Activated gamma-delta T cell (primary cell): ENCODE measurements around the gene MRPL34.
A peak's percentile ranks its signal among the peaks of the same experiment; 100 is the strongest.
"Not testable (repeated sequence)": the region's sequence is repeated elsewhere in the genome, so short reads cannot be mapped to it uniquely, and the experiment has no call there.

ENCODE experiments used
- DNase-seq: peaks from one replicate; lab custom pipeline; 2025; lab: John Stamatoyannopoulos, UW

MRPL34 gene

DNA sequence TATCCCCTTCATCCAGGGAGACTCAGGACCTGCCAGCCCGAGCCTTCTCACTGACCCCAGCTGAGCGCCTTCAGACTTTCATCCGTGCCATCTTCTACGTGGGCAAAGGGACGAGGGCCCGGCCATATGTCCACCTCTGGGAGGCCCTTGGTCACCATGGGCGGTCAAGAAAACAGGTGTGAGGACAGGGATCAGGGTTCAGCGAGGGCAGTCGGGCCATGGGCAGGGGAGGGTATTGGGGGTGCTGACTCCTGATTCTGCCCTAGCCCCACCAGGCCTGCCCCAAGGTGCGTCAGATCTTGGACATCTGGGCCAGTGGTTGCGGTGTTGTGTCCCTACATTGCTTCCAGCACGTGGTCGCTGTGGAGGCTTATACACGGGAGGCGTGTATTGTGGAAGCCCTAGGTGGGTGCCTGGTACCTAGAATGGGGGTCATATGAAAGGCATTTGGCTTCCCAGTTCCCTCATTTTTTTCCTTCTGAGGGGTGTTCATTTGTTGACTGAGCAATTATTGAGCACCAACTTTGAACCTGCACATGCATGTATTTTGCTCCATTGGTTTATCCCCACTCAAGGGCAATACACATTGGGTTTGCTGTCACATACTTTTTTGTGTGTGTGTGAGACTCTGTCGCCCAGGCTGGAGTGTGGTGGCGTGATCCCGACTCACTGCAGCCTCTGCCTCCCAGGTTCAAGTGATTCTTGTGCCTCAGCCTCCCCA lies 20.1 kb upstream of the MRPL34 start:
- DNase-seq: no peak

DNA sequence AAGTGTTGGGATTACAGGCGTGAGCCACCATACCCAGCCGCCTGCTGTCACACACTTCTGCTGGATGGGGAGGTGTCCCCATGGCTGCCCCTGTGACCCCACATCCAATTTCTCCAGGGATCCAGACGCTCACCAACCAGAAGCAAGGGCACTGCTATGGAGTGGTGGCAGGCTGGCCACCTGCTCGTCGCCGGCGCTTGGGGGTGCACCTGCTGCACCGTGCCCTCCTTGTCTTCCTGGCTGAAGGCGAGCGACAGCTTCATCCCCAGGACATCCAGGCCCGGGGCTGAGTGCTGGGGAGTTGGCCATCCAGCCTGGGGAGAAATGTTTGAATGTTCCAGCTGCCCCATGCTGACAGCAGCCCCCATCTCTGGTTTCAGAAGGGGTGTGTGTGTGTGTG lies 19.4 kb upstream of the MRPL34 start:
- DNase-seq: no peak

DNA sequence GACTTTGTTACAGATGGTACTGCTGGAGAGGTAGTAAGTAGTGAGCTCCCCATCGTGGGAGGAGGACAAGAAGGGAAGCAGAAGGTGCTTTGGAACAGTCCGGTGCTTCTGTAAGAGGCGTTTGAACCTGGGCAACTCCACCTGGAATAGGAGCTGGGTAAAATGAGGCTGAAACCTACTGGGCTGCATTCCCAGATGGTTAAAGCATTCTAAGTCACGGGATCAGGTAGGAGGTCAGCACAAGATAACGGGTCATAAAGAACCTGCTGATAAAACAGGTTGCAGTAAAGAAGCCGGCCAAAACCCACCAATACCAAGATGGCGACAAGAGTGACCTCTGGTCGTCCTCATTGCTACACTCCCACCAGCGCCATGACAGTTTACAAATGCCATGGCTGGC lies 18.9 kb upstream of the MRPL34 start:
- no peak for DNase-seq

DNA sequence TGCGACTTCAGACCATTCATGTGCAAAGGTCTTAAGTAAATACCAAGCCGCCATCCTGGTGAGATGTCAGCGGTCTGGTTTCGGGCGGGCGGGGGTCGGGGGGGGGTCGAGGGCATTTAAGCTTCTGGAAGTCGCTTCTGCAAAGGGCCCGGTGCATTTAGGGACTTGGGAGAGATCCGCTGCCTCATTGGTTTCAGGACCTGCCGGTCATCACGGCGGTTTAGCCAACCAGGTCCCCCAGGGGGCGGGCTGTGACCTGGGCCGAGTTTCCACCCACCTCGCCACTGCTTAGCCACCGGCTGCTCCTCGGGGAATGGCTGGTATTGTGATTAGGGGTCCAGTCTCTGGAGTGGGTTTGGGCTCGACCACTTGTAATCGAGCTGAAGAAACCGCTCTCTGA lies 16.2 kb upstream of the MRPL34 start:
- no peak for DNase-seq

DNA sequence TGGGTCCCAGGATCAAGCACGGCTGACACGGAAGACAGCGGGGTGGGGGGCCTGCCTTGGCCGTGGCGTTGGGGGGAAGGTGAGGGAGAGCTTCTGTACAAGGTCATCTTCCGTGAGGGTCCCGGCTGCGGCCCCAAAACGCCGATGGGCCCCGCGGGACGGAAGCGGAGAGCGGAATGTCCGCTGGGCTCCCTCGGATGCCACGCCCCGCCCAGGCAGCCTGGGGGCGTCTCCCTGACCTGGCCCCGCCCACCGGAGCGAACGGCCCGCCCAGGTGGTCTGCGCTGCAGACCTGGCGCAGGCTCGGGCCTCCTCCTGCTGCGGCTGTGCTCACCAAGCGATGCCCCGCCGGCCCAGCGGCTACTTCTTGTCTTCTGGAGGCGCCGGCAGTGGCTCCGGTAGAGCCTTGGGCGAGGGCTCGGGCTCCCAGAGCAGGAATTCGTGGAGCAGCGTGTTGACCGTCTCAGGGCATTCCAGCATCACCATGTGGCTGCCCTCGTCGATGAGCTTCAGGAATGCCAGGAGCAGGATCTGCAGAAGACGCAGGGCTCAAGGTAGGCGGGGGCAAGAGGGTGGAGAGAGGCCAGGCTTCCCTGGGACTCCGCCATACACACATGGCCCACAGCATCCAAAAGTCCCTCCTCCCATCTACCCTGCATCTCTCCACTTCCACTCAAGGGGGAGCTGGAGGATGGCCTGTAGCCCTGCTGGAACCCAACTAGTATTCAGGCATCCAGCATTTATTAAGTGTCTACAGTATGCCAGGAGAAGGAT lies 13.2 kb upstream of the MRPL34 start:
- peak; percentile 53 for DNase-seq

DNA sequence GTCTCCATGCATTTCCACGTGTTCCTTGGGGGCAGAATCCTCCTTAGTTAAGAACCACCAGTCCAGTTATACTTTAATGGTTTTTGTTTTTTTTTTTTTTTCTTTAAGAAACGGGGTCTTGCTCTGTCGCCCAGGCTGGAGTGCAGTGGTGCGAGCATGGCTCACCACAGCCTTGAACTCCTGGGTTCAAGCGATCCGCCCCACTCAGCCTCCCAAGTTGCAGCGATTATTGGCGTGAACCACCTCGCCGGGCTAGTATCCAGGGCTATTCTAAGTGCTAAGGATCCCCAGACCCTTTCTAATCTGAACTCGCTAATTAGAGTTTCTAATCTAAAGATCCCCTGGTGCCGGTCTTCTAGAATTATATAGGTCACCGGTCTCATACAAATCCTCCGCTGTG lies 12.1 kb upstream of the MRPL34 start:
- no peak for DNase-seq

DNA sequence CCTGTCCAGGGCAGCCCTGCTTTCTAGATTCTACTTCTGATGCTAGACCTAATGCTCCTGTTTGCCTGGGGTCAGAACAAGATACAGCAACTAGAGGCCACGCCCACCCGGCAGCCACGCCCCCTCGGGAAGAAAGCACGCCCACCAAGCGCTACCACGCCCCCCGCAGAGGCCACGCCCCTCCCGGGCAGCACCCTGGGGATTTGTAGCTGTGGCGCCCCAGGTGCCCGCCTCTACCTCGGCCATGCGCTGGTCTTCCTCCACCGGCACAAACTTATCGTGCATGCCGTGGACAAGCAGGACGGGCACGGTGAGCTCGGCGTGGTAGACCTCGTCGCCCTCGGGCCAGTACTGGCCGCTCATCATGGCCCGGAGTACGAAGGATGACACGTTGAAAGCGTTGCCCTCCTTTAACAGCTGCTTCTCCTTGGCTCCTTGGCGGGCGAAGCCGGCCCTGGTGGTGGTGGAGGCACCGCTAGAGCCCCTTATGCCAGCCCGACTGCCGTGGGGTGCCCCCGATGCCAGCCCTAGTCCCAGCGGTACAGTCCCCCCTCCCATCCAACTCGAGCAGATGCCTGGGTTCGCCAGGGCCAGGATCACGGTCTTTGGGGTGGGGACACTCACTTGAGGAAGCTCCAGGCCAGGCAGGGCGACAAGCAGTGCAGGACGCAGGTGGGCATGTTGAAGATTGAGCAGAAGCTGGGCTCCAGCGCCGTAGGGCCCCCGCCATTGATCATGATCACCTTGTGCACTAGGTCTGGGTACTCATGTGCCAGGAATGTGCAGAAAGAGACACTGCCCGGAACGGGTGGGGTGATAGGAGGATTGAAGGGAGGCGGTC lies 11.4 kb upstream of the MRPL34 start:
- DNase-seq: peak; percentile 27

DNA sequence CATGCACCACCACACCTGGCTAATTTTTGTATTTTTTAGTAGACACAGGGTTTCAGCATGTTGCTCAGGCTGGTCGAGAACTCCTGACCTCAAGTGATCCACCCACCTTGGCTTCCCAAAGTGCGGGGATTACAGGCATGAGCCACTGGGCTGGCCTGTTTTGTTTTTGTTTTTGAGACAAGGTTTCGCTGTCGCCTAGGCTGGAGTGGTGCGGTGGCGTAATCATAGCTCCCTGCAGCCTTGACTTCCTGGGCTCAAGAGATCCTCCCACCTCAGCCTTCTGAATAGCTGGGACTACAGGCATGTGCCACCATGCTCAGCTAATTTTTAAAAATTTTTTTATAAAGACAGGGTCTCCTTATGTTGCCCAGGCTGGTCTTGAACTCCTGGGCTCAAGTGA lies 10.1 kb upstream of the MRPL34 start:
- not testable (repeated sequence) for DNase-seq

DNA sequence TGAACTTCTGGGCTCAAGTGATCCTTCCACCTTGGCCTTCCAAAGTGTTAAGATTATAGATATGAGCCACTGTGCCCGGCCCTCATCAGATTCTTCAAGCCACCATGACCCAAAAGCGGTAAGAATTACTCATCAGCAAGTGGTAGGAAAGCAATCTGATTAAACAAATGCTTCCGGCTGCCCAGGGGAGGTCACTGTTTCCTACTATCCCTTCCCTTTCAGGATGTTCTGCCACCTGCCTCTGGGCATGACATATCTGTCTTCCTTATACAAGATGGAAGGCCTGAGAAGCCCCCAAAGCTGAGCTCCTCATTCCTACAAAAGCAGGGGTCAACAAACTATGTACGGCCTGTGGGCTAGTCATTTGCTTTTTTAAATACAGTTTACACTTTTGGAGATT lies 9.4 kb upstream of the MRPL34 start:
- no peak for DNase-seq

DNA sequence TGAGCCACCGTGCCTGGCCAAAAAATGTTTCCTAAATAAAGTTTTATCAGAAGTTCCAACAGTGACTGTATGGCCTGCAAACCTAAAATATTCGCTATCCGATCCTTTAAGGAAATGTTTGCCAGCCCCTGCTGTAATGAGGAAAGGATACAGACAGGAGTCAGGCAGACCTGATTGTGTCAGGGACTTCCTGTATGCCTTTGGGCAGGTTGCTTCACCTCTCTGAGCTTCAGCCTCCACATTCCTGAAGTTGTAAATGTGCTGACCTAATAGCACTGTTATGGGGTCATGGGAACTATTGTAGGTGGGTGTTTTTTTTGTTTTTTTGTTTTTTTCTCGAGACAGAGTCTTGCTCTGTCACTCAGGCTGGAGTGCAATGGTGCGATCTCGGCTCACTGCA lies 8.7 kb upstream of the MRPL34 start:
- no peak for DNase-seq

DNA sequence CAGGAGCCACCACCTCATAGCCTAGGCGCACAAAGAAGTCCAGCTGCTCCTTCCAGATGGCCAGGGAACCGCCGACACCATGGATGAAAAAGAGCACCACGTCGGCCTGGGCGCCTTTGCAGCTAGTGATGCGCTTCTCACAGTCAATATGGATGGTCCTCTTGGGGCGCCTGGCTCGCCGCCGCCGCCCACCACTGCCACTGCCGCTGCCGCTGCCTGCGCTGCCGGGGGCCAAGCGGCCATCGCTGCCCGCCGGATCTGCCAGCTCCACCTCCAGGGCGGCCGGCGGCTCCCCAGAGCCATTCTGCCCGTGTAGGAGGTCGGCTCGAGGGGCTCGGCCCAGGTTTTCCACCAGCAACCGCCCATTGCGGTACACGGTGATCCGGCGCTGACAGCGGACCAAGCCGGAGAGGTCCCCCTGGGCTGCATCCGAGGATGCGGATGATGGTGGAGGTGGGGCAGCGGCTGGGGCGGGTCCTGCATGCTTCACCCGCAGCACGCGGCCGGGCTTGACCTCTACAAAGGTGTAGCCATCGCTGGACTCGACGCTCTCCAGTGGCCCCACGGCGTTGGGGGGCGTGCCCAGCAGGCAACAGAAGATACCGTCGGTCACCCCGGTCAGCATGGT lies 4.6 kb upstream of the MRPL34 start:
- DNase-seq: no peak

DNA sequence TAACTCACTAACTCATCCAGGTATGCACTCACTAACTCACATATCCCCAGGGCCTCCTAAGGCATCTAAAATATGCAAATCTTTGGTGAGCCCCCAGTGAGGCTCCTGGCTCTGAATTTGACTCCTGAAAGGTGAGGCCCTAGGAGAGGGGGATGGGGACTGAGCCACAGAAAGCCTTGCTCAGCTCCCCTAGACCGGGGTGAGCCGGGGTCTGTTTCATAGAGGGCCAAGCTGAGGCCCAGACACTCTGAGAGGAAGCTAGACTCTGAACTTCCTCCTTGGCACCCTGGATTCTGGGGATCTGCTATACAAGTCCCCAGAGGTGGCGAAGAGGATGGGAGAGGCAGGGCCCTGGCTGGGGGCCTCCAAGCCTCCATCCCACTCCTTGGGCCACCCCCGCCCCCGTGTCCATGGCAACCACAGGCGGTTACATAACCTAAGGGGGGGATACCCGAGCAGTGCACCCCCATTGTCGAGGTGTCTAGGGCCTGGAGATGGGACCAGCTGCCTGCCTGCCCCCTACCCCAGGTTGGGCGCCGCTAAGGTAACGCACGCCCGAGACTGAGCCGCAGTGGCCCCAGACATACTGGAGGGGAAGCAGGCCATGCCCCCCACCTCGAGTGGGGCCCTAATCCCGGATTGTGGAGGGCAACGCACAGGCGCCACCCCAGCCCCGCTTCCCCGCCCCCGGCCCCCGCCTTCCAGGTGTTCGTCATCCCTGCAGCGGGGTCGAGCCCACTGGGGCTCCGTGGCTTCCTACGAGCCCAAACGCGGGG lies 3.1 kb upstream of the MRPL34 start:
- no peak for DNase-seq

DNA sequence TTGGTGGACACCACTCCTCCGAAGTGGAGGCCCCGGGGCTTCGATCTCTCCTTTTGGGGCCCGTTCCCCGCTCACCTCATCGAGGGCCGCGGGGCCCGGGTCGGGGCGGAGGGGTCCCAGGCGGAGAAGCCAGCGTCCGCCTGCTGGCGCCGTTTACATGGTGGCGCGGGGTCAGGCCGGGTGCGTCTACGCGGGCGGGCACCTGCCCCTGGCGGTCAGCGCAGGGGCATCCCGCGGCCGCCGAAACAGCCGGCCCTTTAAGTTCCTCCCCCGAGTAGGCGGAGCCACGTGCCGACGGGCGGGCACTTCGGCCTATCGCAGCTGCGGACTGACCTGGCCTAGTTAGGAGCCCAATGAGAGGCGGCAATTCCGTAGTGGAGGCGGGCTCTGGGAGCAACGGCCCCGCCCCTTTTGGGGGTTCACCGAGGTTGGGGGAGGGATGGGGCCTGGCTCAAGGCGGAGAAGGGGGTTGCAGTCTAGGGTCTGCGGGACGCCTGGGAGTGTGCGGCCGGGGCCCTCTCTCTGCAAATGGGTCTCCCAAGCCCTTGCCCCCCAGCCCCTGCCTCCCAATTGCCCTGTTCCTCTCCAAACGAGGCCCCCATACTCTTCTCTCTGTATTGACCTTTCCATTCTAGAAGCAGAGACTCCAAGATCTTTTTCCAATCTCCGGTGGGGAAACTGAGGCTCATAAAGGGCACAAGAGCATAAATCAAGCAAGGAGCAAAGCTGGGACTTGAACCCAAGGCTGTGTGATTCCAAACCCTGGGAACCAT lies 2.3 kb upstream of the MRPL34 start, which contains the start of gene ABHD8:
Gene ABHD8 (minus strand): TSS at position 259 of the 773 bp plus-strand sequence. CDS start 1,809 bp downstream, outside the sequence.
- peak; percentile 81 for DNase-seq

DNA sequence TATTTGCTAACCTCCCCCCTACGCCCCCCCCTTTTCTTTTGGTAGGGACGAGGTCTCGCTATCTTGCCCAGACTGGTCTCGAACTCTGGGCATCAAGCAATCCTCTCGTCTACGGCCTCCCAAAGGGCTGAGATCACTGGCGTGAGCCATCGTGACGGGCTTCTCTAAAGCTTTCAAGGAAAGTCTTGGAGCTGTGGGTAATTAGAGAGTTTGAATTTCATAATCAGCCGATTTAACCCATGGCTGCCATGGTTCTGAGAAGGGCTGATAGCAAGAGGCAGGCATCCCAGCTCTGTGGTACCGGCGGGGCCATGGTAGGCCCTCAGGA lies 1.8 kb upstream of the MRPL34 start:
- DNase-seq: no peak

DNA sequence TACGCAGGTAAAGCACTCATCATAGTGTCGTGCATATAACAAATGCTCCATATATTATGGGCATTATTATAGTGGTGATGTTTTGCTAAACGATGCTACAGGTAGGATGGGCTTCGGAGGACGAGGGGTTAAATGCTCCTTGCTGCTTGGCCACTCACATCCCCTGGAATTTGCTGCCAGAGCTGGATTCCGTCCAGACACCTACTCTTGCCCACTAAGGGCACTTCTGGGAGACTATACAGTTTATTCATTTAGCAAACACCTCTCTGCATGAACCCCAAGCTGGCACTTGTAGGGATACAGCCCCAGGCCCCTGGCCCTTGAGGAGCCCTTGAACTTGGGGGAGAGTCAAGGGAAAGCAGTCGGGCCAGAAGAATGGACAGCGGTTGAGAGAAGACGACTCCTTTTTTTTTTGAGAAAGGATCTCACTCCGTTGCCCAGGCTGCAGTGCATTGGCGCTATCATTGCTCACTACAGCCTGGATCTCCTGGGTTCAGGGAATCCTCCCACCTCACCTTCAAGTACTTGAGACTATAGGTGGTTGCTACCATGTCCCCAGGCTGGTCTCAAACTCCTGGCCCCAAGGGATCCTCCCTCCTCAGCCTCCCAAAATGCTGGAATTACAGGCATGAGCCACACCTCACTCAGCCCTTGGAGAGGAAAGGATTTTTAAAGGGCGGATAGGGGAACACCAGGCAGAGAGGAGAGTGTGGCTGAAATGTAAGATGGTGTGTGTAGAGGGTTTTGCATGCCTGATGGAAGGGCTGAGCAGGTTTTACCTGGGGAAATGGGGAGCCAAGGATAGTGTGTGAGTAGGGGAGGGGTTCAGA lies 1.1 kb upstream of the MRPL34 start:
- no peak for DNase-seq

DNA sequence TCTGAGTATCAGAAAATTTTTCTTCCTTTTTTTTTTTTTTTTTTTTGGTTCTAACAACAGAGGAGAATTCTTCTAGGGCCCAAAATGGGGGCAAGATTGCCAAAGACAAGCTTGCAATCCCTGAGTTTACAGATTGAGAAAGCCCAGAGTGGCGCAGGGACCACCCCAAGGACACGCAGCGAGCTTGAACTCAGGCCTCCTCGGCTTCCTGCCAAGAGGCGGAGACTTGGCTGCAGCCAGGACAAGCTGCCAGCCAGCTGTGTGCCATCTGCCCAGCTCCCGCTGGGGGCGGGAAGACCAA lies 506 bp upstream of the MRPL34 start:
- no peak for DNase-seq

DNA sequence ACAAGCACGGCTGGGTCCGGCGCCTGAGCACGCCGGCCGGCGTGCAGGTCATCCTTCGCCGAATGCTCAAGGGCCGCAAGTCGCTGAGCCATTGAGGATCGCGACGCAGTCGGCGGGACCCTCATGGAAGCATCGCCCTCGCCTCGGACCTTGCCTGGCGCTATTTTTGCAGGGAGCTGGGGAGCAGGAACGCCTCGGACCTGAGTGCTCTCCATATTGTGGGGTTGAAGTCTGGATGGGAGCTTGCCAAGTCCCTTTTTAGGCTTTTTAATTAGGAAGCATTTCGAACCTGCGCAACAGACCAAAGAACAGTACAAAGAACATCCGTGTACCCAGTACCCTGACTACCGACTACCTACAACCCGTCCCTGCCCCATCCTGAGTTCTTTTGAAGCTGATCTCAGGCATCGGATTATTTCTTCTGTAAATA lies 628 bp downstream of the MRPL34 start:
- no peak for DNase-seq

DNA sequence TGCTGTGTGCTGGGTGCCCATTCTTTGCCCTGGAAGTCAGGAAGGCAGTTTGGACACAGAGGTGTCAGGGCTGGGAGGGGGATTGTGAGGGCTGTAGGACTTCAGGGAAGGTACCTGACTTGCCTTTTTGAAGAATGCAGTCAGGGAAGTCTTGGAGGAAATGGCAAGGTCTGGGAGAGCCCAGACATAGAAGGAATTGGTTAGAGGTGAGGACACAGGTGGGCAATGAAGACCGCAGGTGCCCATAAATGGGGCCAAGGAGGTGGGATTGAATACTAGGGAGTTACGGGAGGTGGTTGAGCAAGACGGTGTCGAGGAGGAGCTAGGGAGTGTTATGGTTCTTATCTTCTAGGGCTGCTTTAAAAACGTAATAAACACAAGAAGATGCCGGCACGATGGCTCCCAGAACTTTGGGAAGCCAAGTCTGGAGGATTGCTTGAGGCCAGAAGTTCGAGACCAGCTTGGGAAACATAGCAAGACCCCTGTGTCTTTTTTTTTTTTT lies 2.3 kb downstream of the MRPL34 start:
- no peak for DNase-seq

DNA sequence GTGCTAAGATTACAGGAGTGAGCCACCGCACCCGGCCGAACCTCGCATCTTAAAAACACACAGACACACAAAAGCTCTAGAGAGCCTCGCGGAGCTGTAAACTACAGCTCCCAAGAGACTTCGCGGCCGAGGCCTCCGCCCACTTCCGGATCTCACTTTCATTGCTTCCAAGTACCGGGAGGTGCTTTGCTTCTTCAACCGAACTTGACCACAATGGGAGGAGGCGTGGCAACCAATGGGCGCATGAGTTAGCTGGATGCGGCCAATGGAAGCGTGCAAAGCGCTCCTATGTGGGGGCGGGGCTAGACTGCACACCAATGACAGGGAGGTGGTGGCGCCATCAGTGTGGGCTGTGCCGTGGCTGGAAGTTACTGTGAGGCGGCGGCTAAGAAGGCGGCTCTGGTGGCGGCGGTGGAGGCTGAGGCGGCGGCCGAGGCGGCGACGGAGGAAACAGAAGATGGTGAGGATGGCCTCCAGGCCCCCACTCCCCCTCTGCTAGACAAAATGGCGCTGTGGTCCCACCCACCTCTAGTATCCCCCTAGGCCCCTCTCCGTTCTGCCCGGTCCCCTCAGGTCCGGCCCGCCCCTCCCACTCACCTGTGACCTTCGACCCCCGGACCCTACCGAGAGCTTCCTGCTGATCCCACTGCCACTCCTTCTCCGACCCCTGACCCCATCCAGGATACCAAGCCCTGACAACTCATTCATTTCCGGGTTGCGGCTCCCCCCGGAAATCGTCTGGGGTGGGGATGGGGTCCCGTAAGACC lies 3.7 kb downstream of the MRPL34 start, which contains the start of gene DDA1:
Gene DDA1 (plus strand): TSS at position 366 of the 767 bp plus-strand sequence. CDS start 92 bp downstream, at position 458.
- peak; percentile 78 for DNase-seq
